Fibroblast of upper back skin (primary cell): ENCODE data around the gene SPRING1.
A peak's percentile ranks its signal among the peaks of the same experiment; 100 is the strongest.
"Not testable (repeated sequence)": the region's sequence is repeated elsewhere in the genome, so short reads cannot be mapped to it uniquely, and the experiment has no call there.

Experiments used
- DNase-seq: peaks from one replicate; pipeline ENCODE4 v3.0.0-alpha.2; 2013

Gene SPRING1

GRCh38 chr12:116737774-116738657, at the start of gene SPRING1, which contains the start of gene RNFT2:
TSS of gene SPRING1 (minus strand) at chr12:116738069. CDS start at chr12:116737900, 169 bp downstream.
TSS of gene RNFT2 (plus strand) at chr12:116738315. CDS start at chr12:116740498, 2,183 bp downstream.
- peak; percentile 99 for DNase-seq

GRCh38 chr12:116784238-116784612, 46.4 kb upstream of the SPRING1 start:
- DNase-seq = no peak

GRCh38 chr12:116783525-116784237, 45.8 kb upstream of the SPRING1 start:
- DNase-seq = no peak

- no peak for DNase-seq
Measured at GRCh38 chr12:116780942-116781341, 43.1 kb upstream of the SPRING1 start.

GRCh38 chr12:116779597-116779996, 41.7 kb upstream of the SPRING1 start:
- no peak for DNase-seq

- no peak for DNase-seq
Measured at GRCh38 chr12:116777245-116777644, 39.4 kb upstream of the SPRING1 start.

- DNase-seq = no peak
Measured at GRCh38 chr12:116774020-116774419, 36.2 kb upstream of the SPRING1 start.

GRCh38 chr12:116773276-116773731, 35.4 kb upstream of the SPRING1 start:
- DNase-seq = peak; percentile 9

- no peak for DNase-seq
Measured at GRCh38 chr12:116771651-116772050, 33.8 kb upstream of the SPRING1 start.

GRCh38 chr12:116766746-116767145, 28.9 kb upstream of the SPRING1 start:
- DNase-seq = no peak

- DNase-seq = no peak
Measured at GRCh38 chr12:116766285-116766684, 28.4 kb upstream of the SPRING1 start.

GRCh38 chr12:116765271-116765670, 27.4 kb upstream of the SPRING1 start:
- DNase-seq = no peak

- no peak for DNase-seq
Measured at GRCh38 chr12:116761499-116761898, 23.6 kb upstream of the SPRING1 start.

- no peak for DNase-seq
Measured at GRCh38 chr12:116760622-116761020, 22.8 kb upstream of the SPRING1 start.

GRCh38 chr12:116759783-116760621, 22.1 kb upstream of the SPRING1 start:
- no peak for DNase-seq

GRCh38 chr12:116754783-116755182, 16.9 kb upstream of the SPRING1 start:
- not testable (repeated sequence) for DNase-seq

GRCh38 chr12:116754097-116754496, 16.2 kb upstream of the SPRING1 start:
- not testable (repeated sequence) for DNase-seq

- DNase-seq = no peak
Measured at GRCh38 chr12:116750298-116750697, 12.4 kb upstream of the SPRING1 start.

GRCh38 chr12:116749884-116750283, 12.0 kb upstream of the SPRING1 start:
- DNase-seq = no peak

- no peak for DNase-seq
Measured at GRCh38 chr12:116745554-116745953, 7.7 kb upstream of the SPRING1 start.

GRCh38 chr12:116744766-116745165, 6.9 kb upstream of the SPRING1 start:
- no peak for DNase-seq

GRCh38 chr12:116742787-116743186, 4.9 kb upstream of the SPRING1 start:
- DNase-seq = not testable (repeated sequence)

GRCh38 chr12:116739381-116739887, 1.6 kb upstream of the SPRING1 start:
- no peak for DNase-seq
